ENCODE data around the gene AATK. TPM values are rescaled to one million over a fixed set of nuclear protein-coding genes. Genes with fewer than 3 reads are reported as not detected.

The AATK gene
- total and polyA plus RNA-seq, 12 donors = 1.5 to 8.5 (median 6.2) TPM

GRCh38 chr17:81126281-81127132 lies 39.5 kb downstream of the AATK start:
- WGBS, 2 donors = 66 to 68% methylated on average over 33 to 34 of the region's 34 CpGs
- ATAC-seq (no peak), DNase-seq (no peak)
- no peaks in the 10 kb centered on the region for H3K9me3 ChIP-seq
- no peak overlapping the region for H3K4me3 ChIP-seq
- intact Hi-C loops (cut with DNase I) = no loop called here
- peaks cover 0 to 16% (median 11%) of the 10 kb centered on the region in 7 donors for H3K27me3 ChIP-seq
- peaks cover 0 to 3% (median 0%) of the 10 kb centered on the region in 9 donors for H3K36me3 ChIP-seq
- H3K27ac ChIP-seq = peak overlapping the region in 1 of 10 donors; percentile 4
- peaks cover 0 to 13% (median 7%) of the 10 kb centered on the region in 9 donors for H3K4me1 ChIP-seq
- TF ChIP-seq CTCF (IDR thresholded peaks at IDR 0.05) = no peak

DNA sequence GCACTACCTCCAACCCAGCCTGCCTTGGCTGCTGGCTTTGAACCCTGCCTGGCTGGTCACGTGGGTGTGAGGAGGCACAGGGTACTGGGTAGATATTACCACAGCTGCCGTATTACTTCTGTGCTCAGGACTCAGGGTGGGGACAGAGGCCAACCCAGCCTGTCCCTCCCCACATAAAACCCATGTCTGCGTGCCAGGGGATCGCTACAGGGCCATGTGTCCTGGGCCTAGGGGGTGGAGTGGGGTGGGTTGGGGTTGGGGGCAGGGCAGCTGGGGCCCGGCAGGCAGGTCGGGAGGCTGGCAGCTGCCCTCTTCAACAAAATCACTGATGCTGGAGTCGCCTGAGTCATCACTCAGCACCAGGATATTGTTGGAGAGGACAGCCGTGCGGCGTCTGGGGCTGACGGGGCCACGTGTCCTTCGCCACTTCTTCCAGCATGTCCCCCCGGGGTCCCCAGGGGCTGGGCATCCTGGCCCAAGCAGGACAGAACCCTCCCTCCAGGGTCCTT lies 40.4 kb downstream of the AATK start:
- peak in 6 of 8 donors; percentile 5 to 58 (median 52) for ATAC-seq
- Histone ChIP-seq H3K4me1 (peaks cover 0 to 13% (median 7%) of the 10 kb centered on the region in 9 donors), H3K27ac (peak overlapping the region in 1 of 10 donors; percentile 4), H3K27me3 (peaks cover 0 to 16% (median 11%) of the 10 kb centered on the region in 7 donors), H3K36me3 (peaks cover 0 to 3% (median 0%) of the 10 kb centered on the region in 9 donors), H3K4me3 (no peak overlapping the region), H3K9me3 (no peaks in the 10 kb centered on the region)
- TF ChIP-seq CTCF (IDR thresholded peaks at IDR 0.05) = no peak
- WGBS, 2 donors = 38 to 42% methylated on average over 14 of the region's 14 CpGs
- DNase-seq = no peak
- intact Hi-C loops (cut with DNase I) = no loop called here

GRCh38 chr17:81124377-81124776 lies 41.6 kb downstream of the AATK start:
- ATAC-seq = no peak
- H3K4me1 ChIP-seq = peaks cover under 1 to 16% (median 10%) of the 10 kb centered on the region in 9 donors
- H3K9me3 ChIP-seq = no peaks in the 10 kb centered on the region
- peaks cover 0 to 24% (median 11%) of the 10 kb centered on the region in 7 donors for H3K27me3 ChIP-seq
- 93 to 95% methylated on average over 18 of the region's 18 CpGs for WGBS, 2 donors
- no peak overlapping the region for H3K4me3 ChIP-seq
- DNase-seq = no peak
- H3K27ac ChIP-seq = no peak overlapping the region
- no peak for TF ChIP-seq CTCF (IDR thresholded peaks at IDR 0.05)
- intact Hi-C loops (cut with DNase I) = no loop called here
- peaks cover 0 to 3% (median 0%) of the 10 kb centered on the region in 9 donors for H3K36me3 ChIP-seq

DNA sequence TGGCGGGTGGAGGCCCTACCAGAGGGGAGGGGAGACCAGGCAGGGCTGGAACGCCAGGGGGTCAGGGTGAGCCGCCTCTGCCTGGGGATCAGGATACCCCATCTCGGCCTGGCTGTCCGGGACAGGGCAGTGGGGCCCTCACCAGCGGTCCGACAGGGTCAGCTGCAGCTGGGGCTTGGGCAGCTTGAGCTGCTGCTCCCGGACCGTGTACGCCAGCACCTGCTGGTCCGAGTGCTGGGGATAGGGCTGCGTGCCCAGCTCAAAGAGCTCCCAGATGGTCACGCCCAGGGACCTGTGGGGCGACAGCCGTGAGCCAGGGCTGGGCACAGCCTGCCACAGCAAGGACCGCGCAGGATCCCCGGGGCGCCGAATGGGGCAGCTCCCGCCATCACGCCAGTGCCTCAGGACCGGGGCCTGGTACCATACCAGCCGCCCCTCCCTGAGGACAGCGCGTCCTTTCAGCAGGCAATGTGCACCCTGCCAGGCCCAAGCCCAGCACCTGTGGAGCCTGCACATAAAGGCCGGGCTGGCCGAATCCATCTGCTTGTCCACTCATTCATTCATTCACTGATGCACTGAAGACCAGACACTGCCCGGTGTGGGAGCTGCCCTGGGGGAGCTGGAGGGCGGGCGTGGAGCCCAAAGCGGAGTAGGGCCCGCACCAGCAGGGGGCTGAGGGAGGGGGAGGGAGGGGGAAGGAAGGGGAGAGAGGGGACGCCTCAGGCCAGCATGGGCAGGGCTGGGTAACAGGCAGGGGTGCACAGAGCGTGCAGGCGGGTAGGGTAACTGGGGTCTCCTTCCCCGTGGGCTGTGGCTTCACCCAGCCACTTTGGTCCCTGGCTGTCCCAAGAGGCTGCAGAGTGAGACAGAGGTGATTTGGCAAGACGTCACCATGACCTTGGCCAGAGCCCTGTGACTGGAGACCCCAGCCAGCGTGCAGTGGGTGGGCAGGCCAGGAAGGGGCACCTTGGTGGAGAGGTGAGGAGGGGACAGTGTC lies 42.7 kb downstream of the AATK start:
- H3K4me3 ChIP-seq = no peak overlapping the region
- H3K9me3 ChIP-seq = no peaks in the 10 kb centered on the region
- 90 to 91% methylated on average over 38 to 39 of the region's 39 CpGs for WGBS, 2 donors
- peaks cover 3 to 23% (median 16%) of the 10 kb centered on the region in 9 donors for H3K4me1 ChIP-seq
- no peak overlapping the region for H3K27ac ChIP-seq
- TF ChIP-seq CTCF (IDR thresholded peaks at IDR 0.05) = no peak
- intact Hi-C loops (cut with DNase I) = no loop called here
- DNase-seq (no peak), ATAC-seq (no peak)
- H3K36me3 ChIP-seq = peaks cover 0 to 3% (median 0%) of the 10 kb centered on the region in 9 donors
- H3K27me3 ChIP-seq = peaks cover 0 to 33% (median 14%) of the 10 kb centered on the region in 7 donors
